Activated gamma-delta T cell (primary cell): Measurements from ENCODE around the gene DMAC2.
"Not testable (repeated sequence)": the region's sequence is repeated elsewhere in the genome, so short reads cannot be mapped to it uniquely, and the experiment has no call there.

Experiments
- DNase-seq: peaks from one replicate; lab custom pipeline; 2025; lab: John Stamatoyannopoulos, UW

DMAC2 gene

GRCh38 chr19:41398598-41398997 lies 41.1 kb downstream of the DMAC2 start:
- DNase-seq = no peak

- no peak for DNase-seq
Observed at GRCh38 chr19:41398050-41398418, 41.7 kb downstream of the DMAC2 start.

GRCh38 chr19:41397086-41398049 lies 42.3 kb downstream of the DMAC2 start, which contains the start of the genes BCKDHA and EXOSC5:
BCKDHA (plus strand) TSS chr19:41397818; CDS start chr19:41397828, 10 bp downstream.
EXOSC5 (minus strand) TSS chr19:41397359; CDS start chr19:41397328, 31 bp downstream.
- DNase-seq = peak; percentile 97

GRCh38 chr19:41395355-41395754 lies 44.4 kb downstream of the DMAC2 start:
- DNase-seq = no peak

- DNase-seq = no peak
Observed at GRCh38 chr19:41392775-41393174, 46.9 kb downstream of the DMAC2 start.

- no peak for DNase-seq
Observed at GRCh38 chr19:41391618-41392017, 48.1 kb downstream of the DMAC2 start.

GRCh38 chr19:41386442-41386841 lies 53.3 kb downstream of the DMAC2 start:
- DNase-seq = no peak

GRCh38 chr19:41384351-41384750 lies 55.4 kb downstream of the DMAC2 start:
- no peak for DNase-seq

- DNase-seq = not testable (repeated sequence)
Observed at GRCh38 chr19:41381536-41381935, 58.2 kb downstream of the DMAC2 start.
